Stimulated activated CD8-positive, alpha-beta memory T cell treated with anti-CD3 and anti-CD28 coated beads, Interleukin-15, amount 100 ng/mL, for 4 hours (primary cell): Measurements from ENCODE around the gene CLK3.
"Not testable (repeated sequence)": the region's sequence is repeated elsewhere in the genome, so short reads cannot be mapped to it uniquely, and the experiment has no call there.

Experiments used
- DNase-seq, 2 donors: peaks; one replicate each; pipeline ENCODE4 v3.0.0-alpha.2; 2020; ENCODE audit warnings: low read depth in 2 of 2

The CLK3 gene

DNA sequence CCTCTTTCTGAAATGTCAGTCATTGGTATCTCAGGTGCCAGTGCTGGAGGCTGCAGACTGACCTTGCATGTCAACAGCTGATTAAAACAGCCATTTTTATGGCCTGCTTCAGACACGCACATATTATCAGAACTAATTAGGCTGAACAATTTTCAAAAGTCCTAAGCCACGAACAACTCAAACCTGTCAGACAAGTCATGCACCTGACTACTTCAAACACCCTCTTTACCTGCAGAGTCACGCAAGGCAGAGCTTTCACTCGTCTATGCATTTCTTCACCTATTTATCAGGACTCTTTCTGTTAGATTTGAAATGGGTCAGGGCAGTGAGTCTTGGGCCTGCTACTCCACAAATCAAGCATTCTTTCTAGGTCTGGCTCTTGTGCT is 26.7 kb downstream of the CLK3 start:
- DNase-seq: no peak

DNA sequence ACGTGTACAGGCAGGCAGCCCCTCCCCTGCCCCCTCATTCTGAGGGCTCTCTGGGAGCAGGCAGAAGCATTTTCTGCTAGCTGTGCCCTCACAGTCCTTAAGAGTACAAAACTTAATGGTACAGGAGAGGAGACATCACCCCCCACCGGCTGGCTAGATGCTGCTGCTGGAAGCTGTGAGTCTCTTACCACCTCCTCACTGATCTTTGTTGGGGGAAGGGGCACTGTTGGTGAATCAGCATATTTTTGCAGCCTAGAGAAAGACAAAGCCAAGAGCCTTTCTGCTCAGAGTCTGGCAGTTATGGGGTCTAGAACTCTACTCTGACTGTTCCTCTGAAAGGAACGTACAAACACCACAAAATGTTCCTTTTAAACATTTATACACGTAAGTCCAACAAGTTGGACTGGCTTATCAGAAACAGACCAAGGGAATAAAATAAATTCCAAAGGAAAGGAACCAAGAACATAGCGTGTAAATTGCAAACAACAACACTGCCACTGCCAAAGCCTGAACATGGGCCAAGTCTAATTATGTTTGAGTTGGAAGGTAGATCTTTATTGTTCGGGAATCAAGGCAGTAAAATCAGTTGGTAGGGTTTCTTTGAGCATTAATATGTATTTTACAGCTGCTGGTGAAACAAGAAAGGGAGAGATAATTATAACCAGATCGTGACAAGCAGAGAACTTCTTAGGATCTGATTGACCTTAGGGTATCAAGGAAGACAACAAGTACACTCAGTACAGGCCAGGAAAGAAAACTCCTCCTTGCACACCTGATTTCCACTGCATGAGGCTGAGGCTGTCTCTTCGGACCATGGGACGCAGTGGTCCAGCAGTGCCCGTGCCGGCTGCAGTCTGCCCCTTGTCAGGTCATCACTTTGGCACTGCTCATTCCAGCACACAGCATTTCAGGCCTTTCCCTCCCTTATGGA is 27.4 kb downstream of the CLK3 start:
- no peak for DNase-seq

DNA sequence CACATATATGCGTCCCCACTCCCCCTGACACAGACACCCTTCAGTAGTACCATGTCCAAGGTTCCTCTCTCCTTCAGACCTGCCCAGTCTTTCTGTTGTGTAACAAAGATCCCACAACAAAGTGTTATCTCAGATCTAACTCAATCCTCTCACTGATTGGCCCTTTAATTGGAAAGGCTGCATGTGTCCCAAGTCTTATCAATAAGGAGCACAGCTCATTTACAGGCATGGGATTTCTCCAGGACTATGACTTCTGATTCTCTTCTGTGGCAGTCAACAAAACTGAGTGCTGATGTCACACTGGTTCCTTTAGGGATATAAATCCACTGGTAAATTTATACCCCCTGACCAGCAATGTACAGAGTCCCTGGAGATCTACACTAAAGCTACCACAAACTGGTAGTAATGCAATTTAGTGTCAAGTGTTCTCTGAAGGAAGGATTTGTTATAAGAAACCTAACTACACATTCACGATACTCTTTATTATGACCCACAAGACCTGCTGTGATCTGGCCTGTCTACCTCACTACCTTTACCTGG is 28.1 kb downstream of the CLK3 start:
- no peak for DNase-seq

- DNase-seq: no peak
These were observed 30.8 kb downstream of the CLK3 start for GRCh38 chr15:74646480-74646879.

GRCh38 chr15:74648051-74648842 is 32.6 kb downstream of the CLK3 start:
- no peak for DNase-seq

DNA sequence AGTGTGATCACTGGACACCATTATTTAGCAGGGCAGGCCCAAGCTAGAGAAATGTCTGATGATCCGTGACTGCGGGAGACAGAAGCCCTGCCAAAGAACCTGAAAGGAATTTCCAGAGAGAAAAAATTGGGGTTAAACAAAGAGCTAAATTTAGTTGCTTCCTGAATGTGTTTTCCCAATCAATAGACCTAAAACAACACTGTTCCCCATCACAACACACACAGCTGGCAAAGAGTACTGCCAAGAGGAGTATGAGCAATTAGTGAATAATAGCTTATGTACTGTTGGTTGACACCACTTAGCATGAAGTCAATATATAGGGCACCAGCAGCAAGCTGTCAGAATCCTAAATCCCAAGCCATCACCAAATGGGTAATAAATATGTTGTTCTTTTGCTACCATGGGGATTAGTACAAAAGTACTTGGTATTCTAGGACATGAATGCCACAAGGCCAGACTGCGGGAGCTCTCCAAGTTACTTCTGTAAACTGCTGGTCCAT is 35.7 kb downstream of the CLK3 start:
- DNase-seq: no peak

DNA sequence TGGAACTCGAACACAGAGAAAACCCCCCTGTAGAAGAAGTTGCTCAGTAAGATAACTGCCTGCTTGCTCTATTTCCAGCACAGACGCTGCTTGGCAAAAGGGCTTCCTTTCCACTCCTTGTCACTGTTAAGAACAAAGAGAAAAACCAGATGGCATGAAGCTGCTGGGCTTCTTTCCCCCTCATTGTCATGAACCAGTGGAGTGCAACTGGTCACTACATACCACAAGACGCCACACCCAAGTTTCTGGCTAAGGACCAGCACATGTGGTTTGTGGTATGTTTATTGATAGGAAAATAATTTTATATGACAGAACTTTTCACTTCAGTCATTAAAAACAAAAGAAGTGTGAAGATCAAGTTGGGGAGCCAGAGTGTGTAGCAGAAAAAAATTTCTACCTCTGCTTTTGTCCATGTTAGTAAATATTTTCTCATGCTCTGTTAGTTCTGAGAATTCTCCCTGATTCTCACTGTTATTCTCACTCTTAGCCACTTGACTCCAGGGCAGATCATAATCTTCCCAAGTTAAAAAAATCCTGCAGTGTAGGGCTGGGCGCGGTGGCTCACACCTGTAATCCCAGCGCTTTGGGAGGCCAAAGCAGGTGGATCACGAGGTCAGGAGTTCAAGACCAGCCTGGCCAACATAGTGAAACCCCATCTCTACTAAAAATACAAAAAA is 37.9 kb downstream of the CLK3 start:
- DNase-seq: no peak

DNA sequence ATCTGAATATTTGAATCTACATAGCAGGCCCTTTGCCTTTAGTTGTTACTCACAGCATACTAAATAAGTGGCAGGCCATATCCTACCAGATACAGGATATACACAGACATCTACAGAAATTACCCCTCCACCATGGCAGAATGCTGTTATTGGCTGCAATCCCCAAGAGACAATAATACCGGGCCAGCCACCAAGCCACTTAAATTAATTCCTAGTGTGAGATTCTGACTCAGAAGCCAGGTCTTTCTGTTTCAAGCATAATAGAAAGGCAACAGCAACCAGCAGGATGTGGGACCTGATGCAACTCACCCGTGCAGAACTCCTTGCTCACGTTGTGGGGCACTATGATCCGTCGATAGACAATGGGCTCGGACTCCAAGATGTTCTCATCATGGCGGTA is 39.8 kb downstream of the CLK3 start:
- no peak for DNase-seq

GRCh38 chr15:74656935-74657535 is 41.4 kb downstream of the CLK3 start:
- no peak for DNase-seq

DNA sequence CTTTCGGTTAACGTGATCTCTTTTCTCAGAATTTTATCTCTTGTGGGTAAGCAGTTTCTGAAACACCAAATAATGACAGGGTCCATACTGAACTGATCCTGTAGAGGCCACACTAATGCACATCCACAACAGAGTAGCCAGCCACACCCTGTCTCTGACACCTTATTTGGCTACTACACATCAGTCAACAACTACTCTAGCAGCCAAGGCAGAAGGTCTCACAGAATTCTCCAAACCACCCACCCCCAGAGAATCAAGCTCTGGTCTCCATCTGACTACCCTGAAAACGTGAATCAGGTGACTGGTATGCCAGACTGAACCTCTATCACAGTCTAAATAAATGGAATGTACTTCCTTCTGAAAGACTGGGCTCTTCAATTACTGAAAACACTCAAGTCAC is 42.2 kb downstream of the CLK3 start:
- DNase-seq: no peak

DNA sequence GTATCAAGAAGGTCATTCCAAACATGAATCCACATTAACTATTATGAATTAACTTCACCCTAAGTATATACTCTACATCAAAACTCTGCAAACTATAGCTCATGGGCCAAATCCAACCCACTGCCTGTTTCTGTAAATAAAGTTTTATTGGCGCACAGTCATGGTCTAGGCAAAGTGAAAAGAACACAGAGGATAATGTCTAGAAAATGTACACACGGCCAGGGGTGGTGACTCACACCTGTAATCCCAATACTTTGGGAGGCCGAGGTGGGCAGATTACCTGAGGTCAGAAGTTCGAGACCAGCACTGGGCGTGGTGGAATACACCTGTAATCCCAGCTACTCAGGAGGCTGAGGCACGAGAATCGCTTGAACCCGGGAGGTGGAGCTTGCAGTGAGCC is 45.6 kb downstream of the CLK3 start:
- not testable (repeated sequence) for DNase-seq

- no peak for DNase-seq
These were observed 46.6 kb downstream of the CLK3 start for GRCh38 chr15:74662064-74662860.

GRCh38 chr15:74663303-74664027 is 47.8 kb downstream of the CLK3 start:
- DNase-seq: no peak

DNA sequence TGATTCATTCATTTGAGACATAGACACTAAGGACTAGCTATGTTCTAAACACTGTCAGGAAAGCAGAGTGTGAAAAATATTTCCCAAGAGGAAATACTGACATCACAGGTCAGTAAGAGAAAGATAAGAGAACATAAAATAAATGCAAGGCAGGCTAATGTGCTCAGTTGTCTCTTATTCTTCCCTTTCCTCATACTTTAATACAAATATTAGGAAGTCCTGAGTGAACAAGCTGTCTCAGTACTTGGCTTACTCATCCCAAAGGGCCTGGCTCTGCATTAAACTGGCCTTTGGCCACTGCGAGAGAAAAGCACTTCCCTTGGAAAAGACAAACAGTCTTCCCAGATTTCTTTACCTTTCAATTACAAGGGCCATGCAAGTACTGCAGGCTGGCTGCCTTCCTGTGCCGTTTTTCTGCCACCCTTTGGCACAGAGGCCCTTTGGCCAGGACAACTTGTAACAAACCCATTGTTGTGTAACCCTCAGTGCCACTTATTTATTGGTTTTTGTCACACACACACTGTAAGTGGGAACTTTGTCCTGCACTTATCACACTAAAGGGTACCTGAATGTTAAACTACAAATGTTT is 48.5 kb downstream of the CLK3 start:
- no peak for DNase-seq

- DNase-seq: no peak
These were observed 49.0 kb downstream of the CLK3 start for GRCh38 chr15:74664670-74665069.

DNA sequence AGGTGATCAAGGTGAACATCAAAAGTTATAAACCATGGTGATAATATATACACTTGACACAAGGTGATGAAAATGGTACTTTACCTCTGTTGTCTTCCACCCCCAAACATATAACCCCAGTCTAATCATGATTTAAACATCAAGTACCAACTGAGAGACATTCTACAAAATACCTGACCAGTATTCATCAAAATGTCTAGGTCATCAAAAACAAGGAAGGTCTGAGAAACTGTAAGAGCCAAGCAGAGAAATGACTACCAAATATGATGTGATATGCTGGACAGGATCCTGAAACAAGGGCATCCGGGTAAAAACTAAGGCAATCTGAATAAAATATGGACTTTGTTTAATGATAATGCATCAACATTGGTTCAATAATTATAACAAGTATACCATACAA is 52.3 kb downstream of the CLK3 start:
- no peak for DNase-seq

DNA sequence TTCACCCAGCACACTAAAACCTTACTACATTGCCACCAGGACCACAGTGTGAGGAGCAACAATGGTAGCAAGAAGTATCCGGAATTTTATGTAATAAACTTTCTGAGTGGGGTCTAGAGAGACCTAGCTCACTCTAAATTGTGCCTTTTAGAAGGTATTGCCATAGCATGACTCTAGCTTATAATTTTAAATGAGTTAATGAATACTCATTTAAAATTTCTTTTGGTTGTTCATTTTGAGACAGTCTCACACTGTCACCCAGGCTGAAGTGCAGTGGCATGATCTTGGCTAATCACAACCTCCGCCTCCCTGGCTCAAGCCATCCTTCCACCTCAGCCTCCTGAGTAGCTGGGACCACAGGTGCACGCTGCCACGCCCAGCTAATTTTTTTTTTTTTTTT is 54.0 kb downstream of the CLK3 start:
- DNase-seq: no peak

- DNase-seq: no peak
These were observed 58.5 kb downstream of the CLK3 start for GRCh38 chr15:74674161-74674560.

- no peak for DNase-seq
These were observed 61.2 kb downstream of the CLK3 start for GRCh38 chr15:74676801-74677200.
